ENCODE measurements around the gene DZANK1. TPM values are rescaled to one million over a fixed set of nuclear protein-coding genes. Genes with fewer than 3 reads are reported as not detected.

DZANK1 gene
- total and polyA plus RNA-seq, 2 of the 8 experiments (the other 6 are each of a cell fraction or from before 2014, with no cell fraction given), result 8.0 to 9.9 TPM

DNA sequence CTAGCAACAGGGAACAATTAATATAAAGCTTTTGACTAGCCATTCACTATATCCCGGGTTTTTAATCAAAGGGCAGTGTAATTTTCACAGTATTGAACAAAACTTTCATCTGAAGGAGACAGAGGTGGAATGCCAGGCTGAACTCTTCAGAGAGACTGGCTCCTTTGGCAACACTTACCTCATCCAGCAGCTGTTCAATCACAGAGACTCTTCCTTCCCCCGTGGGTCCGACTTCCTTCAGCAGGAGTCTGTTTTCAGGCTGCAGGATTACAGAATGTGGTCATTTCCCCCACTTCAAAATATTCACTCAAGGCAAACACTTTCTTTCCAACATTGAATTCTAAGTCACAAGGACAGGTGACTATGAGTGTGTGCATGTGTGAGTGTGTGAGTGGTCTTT is 76.6 kb downstream of the DZANK1 start:
- DNase-seq (ENCODE audit: low read depth in 1 of 2, low spot score in 2 of 2) (no peak), FAIRE-seq (no peak)
- H3K4ac ChIP-seq (replicated peaks; ENCODE audit: insufficient read length, low read depth, low read length), result no peak overlapping the region
- TF ChIP-seq, protein P1, sequence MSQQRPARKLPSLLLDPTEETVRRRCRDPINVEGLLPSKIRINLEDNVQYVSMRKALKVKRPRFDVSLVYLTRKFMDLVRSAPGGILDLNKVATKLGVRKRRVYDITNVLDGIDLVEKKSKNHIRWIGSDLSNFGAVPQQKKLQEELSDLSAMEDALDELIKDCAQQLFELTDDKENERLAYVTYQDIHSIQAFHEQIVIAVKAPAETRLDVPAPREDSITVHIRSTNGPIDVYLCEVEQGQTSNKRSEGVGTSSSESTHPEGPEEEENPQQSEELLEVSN (IDR thresholded peaks at IDR 0.05), result no peak
- TF ChIP-seq SUZ12 (IDR thresholded peaks at IDR 0.05; ENCODE audit: low read length) (no peak), ZNF274 (IDR thresholded peaks at IDR 0.05; ENCODE audit: borderline replicate concordance, extremely low read depth, low read length) (no peak), TBP (IDR thresholded peaks at IDR 0.05; ENCODE audit: low read depth, low read length) (no peak), HDAC6 (IDR thresholded peaks at IDR 0.05; ENCODE audit: low read depth, low read length) (no peak), JUN (IDR thresholded peaks at IDR 0.05; ENCODE audit: low read depth, low read length) (no peak), ASH2L (IDR thresholded peaks at IDR 0.05; ENCODE audit: low read length) (no peak)

More for the DNA sequence above, 76.6 kb downstream of the DZANK1 start:
- Histone ChIP-seq H2BK5ac (ENCODE audit: low read depth, low read length) (no peak overlapping the region), H2BK15ac (ENCODE audit: low read length) (no peak overlapping the region), H4K91ac (replicated peaks; ENCODE audit: insufficient read length, low read length) (no peak overlapping the region), H3K79me1 (ENCODE audit: low read depth, low read length) (no peaks in the 10 kb centered on the region), H3K14ac (ENCODE audit: insufficient read length) (no peak overlapping the region), H2BK12ac (ENCODE audit: low read depth, low read length) (no peak overlapping the region), H3K4me2 (ENCODE audit: insufficient read depth in 1 of 2, low read depth in 2 of 2, low read length in 2 of 2) (no peak overlapping the region), H2BK20ac (ENCODE audit: low read length) (no peak overlapping the region), H4K5ac (ENCODE audit: insufficient read length, low read depth, low read length) (no peak overlapping the region), H3K36me3 (ENCODE audit: control insufficient read depth in 2 of 4, insufficient read depth in 4 of 4, low read length in 3 of 4) (peaks cover 0 to 7% (median 1%) of the 10 kb centered on the region in 4 experiments; a peak in 2 of 8 replicates), H2AFZ (ENCODE audit: low read length) (no peak overlapping the region), H2AK5ac (ENCODE audit: low read depth, low read length) (no peak overlapping the region), H4K20me1 (replicated peaks in 1 of 2; ENCODE audit: control insufficient read depth in 1 of 2, insufficient read depth in 2 of 2, low read length in 2 of 2) (no peaks in the 10 kb centered on the region), H3K18ac (ENCODE audit: extremely low read depth, low read length) (no peak overlapping the region), H2BK120ac (replicated peaks; ENCODE audit: low read depth, low read length) (no peak overlapping the region), H3K4me1 (replicated peaks in 1 of 4; ENCODE audit: control insufficient read depth in 3 of 4, insufficient read depth in 4 of 4, low read length in 3 of 4) (peaks cover 0 to 6% (median 3%) of the 10 kb centered on the region in 4 experiments; a peak in 2 of 7 replicates), H3K56ac (replicated peaks; ENCODE audit: insufficient read length, low read depth, low read length) (no peak overlapping the region), H4K8ac (ENCODE audit: extremely low read depth, insufficient read depth, low read length) (no peak overlapping the region), H3K23me2 (ENCODE audit: low read depth, low read length) (no peaks in the 10 kb centered on the region), H3K9me3 (ENCODE audit: insufficient read depth in 2 of 2, low read depth in 1 of 2, low read length in 1 of 2) (no peaks in the 10 kb centered on the region), H3K4me3 (ENCODE audit: extremely low read depth in 1 of 4, insufficient read depth in 2 of 4, low read depth in 3 of 4, low read length in 4 of 4) (no peak overlapping the region), H3K9ac (replicated peaks in 1 of 4; ENCODE audit: extremely low read depth in 1 of 4, low read depth in 3 of 4, low read length in 3 of 4) (no peak overlapping the region), H3K27me3 (replicated peaks in 1 of 4; ENCODE audit: control insufficient read depth in 3 of 4, extremely low read depth in 1 of 4, insufficient read depth in 3 of 4, low read length in 3 of 4) (no peaks in the 10 kb centered on the region), H3K27ac (ENCODE audit: low read depth, low read length) (no peak overlapping the region), H3K23ac (ENCODE audit: insufficient read length) (no peak overlapping the region), H3K79me2 (ENCODE audit: control insufficient read depth in 1 of 2, insufficient read depth in 2 of 2, low read length in 2 of 2) (no peaks in the 10 kb centered on the region)
- WGBS, 2 experiments (ENCODE audit: extremely low coverage in 1 of 2, insufficient coverage in 1 of 2, insufficient read length in 1 of 2, insufficient replicate concordance in 2 of 2, low coverage in 1 of 2, low lambda C conversion rate in 2 of 2, missing lambda C conversion rate in 1 of 2), result 87% methylated on average over 3 of the region's 3 CpGs; no CpG with 5 or more reads in 1 of the 2 experiments
- CTCF ChIA-PET (ENCODE audit: partially characterized antibody), result interaction anchor here (2.5 to 4.5 kb wide), 2 partner anchors 9 to 23 kb away, joined by 10 to 15 read pairs; no protein-coding TSS in a partner anchor
- POLR2A ChIA-PET (ENCODE audit: partially characterized antibody), result no interaction called here
